GM18499 (cell line): Measurements from ENCODE around the gene MIB2.
"Not testable (repeated sequence)": the region's sequence is repeated elsewhere in the genome, so short reads cannot be mapped to it uniquely, and the experiment has no call there.

Experiments used
- ATAC-seq: cut with Tn5 transposase; IDR thresholded peaks from one replicate; pipeline ENCODE4 v1.9.1; 2021; ENCODE audit warnings: moderate number of reproducible peaks; ENCODE audit not compliant: insufficient read depth, unreplicated experiment

Gene MIB2

GRCh38 chr1:1625404-1625775 lies 10.1 kb downstream of the MIB2 start:
- ATAC-seq = no peak

GRCh38 chr1:1625824-1626206 lies 10.5 kb downstream of the MIB2 start:
- no peak for ATAC-seq

DNA sequence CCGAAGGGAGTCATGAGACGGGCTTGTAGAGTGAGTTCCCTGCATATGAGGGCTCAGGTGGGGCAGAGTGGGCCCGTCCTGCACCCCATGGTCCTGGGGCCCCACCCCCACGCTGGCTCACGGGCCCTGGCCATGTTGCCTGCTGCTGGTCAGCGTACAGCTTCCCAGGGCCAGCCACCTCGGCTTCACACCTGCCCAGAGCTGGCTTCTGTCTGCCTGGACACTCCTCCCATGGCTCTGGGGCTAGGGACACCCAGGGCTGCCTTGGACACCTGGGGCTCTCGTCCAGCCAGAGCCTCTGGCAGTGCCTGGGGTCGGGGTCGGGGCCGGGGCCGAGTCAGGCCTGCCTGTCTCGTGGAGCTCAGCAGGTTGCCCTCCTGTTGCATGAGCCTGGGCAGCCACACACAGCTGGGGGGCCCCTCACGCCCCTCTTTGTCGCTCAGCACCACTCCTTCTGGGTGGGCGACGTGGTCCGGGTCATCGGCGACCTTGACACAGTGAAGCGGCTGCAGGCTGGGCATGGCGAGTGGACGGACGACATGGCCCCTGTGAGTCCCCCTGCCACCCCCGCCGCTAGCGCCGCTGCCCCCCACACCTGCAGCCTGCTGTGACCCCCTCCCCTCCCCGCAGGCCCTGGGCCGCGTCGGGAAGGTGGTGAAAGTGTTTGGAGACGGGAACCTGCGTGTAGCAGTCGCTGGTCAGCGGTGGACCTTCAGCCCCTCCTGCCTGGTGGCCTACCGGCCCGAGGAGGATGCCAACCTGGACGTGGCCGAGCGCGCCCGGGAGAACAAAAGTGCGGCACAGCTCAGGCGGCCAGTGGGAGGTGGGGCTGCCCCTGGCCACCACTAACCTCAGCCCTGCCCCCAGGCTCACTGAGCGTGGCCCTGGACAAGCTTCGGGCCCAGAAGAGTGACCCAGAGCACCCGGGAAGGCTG lies 11.2 kb downstream of the MIB2 start:
- no peak for ATAC-seq

GRCh38 chr1:1627261-1627828 lies 12.0 kb downstream of the MIB2 start:
- ATAC-seq = no peak

DNA sequence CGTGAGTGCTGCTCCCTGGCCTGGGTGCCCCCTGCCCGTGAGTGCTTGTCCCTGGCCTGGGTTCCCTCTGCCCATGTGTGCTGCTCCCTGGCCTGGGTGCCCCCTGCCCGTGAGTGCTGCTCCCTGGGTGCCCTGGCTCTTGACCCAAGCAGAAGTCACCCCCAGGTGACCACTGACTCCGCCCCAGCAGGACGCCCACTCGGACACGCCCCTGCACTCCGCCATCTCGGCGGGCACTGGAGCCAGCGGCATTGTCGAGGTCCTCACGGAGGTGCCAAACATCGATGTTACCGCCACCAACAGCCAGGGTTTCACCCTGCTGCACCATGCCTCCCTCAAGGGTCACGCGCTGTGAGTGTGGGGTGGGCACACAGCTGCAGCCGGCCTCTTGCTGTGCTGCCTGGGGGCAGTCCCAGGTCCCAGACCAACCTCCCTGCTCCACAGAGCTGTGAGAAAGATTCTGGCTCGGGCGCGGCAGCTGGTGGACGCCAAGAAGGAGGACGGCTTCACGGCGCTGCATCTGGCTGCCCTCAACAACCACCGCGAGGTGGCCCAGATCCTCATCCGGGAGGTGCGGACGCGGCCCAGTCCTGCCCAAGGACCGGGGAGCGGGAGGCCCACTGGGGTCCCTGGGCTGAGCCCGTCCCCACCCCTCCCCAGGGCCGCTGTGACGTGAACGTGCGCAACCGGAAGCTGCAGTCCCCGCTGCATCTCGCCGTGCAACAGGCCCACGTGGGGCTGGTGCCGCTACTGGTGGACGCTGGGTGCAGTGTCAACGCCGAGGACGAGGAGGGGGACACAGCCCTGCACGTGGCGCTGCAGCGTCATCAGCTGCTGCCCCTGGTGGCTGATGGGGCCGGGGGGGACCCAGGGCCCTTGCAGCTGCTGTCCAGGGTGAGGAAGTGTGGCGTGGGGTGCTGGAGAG lies 12.8 kb downstream of the MIB2 start:
- ATAC-seq = no peak

- ATAC-seq = no peak
Observed at GRCh38 chr1:1628754-1629429, 13.6 kb downstream of the MIB2 start.

DNA sequence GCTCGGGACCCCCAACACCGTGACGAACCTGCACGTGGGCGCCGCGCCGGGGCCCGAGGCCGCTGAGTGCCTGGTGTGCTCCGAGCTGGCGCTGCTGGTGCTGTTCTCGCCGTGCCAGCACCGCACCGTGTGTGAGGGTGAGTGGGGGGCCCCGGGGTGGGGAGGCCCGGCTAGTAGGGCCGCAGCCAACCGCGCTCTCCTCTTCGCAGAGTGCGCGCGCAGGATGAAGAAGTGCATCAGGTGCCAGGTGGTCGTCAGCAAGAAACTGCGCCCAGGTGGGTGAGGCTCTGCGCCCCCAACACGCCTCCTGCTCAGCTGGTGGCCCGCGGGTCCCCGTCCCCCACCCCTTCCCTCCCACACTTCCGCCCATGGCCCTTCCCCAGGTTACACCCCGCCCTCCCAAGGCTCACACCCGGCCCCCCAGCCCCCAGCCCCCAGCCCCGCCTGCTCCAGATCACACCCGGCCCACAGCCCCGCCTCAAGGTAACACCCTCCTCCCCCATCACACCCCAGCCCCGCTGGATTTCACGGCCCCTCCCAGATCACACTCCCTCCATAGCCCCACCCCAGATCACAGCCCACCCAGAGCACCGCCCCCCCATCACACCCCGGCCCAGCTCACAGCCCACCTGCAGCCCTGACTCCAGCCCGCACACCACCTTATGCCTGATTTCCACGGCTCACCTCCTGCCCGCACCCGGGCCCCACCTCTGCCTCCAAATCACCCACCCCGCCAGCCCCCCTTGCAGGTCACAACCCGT lies 14.3 kb downstream of the MIB2 start:
- ATAC-seq = no peak

- no peak for ATAC-seq
Observed at GRCh38 chr1:1630191-1630964, 15.1 kb downstream of the MIB2 start.

- no peak for ATAC-seq
Observed at GRCh38 chr1:1630965-1631781, 15.9 kb downstream of the MIB2 start.

- no peak for ATAC-seq
Observed at GRCh38 chr1:1631782-1632420, 16.6 kb downstream of the MIB2 start, which contains the start of gene MMP23B. Gene MMP23B (plus strand): TSS chr1:1632173. CDS start chr1:1632219, 46 bp downstream.

DNA sequence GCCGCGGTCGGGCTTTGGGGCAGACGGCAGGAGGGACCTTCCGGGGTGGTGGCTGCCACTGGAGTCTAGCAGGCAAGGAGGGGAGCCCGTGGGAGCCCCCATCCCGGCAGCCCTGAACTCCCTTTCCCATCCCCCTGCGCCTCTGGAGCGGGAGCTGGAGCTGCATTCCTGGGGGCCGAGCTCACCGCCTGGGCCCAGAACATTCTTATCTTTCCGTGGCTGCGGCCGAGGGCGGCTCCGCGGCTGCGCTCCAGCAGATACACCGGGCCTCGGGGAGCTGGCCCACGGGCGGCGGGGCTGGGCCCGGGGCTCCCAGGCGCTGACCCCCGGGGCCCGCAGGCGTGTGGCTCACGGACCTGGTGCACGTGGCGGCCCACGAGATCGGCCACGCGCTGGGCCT lies 18.1 kb downstream of the MIB2 start:
- not testable (repeated sequence) for ATAC-seq

GRCh38 chr1:1634613-1635012 lies 19.3 kb downstream of the MIB2 start:
- ATAC-seq = not testable (repeated sequence)

DNA sequence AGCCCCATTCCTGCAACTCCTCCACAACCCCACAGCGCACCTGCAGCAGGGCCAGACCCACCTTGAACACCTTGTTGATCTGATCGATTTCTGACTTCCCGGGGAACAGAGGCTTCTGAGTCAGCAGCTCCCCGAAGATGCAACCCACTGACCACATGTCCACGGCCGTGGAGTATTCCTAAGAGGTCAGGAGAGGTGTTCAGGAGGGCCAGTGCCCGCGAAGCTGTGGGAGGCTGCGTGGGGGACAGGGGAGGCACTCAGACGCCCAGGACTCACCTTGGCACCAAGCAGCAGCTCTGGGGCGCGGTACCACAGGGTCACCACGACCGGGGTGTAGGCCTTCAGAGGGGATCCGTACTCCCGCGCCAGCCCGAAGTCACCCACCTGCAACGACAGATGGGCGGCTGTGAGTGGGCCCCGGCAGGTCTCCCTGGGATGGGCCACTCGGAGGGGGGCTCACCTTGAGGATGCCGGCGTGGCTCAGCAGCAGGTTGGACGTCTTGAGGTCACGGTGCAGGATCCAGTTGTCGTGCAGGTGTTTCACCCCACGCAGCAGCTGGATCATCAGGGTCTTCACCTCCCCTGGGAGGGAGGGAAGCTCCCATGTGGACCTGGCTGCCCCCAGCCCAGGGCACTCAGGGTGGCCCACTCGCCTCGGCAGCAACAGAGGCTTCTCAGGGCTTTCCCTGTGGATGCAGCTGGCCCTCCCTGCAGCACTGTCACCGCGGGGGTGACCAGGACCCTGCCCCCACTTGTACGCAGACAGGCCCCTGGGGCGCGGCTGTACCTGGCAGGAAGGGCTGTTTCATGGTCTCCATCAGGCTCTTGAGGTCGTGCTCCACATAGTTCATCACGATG lies 21.6 kb downstream of the MIB2 start:
- not testable (repeated sequence) for ATAC-seq

GRCh38 chr1:1637479-1637875 lies 22.2 kb downstream of the MIB2 start:
- ATAC-seq = not testable (repeated sequence)

DNA sequence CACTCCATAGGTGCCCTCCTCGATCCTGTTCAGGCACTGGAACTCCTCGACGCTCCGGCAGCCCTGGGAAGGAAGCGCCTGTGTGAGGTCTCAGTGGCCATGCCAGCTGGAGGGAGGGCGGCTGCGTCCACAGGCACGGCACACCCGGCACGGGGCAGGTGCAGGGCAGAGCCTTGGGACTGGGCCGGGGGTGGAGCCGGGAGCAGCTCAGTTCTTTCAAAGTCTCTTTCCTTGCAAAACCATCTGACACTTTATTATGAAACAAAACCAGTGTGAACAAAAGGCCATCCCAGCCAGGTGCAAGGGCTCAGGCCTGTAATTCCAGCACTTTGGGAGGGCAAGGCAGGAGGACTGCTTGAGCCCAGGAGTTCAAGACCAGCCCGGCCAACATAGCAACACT lies 23.2 kb downstream of the MIB2 start:
- ATAC-seq = not testable (repeated sequence)

- not testable (repeated sequence) for ATAC-seq
Observed at GRCh38 chr1:1639368-1639767, 24.1 kb downstream of the MIB2 start.
